EH (cell line): ENCODE results near the gene DRGX.
A peak's percentile ranks its signal among the peaks of the same experiment; 100 is the strongest.

Source experiments
- DNase-seq: peaks from one replicate; pipeline ENCODE4 v3.0.0-alpha.2; 2015; ENCODE audit warnings: low read depth

The DRGX gene

DNA sequence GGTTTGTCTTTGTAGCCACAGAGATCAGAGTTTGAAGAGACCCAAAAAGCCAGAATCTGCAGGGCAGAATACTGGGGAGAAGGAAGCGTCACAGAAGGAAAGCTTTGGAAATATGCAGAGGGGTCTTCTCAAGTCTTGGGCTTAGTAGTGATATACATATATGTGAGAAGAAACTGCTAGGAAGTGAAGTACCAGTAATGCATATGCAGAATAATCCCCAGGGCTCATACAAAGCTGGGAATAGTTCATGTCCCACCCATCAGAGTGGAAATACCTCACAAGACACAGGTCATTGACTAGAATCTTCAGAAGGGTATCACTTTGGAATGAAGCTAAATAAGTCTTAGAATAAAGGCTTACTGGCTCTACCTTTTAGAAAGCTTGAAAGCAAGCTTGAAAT lies 57.3 kb downstream of the DRGX start:
- no peak for DNase-seq

DNA sequence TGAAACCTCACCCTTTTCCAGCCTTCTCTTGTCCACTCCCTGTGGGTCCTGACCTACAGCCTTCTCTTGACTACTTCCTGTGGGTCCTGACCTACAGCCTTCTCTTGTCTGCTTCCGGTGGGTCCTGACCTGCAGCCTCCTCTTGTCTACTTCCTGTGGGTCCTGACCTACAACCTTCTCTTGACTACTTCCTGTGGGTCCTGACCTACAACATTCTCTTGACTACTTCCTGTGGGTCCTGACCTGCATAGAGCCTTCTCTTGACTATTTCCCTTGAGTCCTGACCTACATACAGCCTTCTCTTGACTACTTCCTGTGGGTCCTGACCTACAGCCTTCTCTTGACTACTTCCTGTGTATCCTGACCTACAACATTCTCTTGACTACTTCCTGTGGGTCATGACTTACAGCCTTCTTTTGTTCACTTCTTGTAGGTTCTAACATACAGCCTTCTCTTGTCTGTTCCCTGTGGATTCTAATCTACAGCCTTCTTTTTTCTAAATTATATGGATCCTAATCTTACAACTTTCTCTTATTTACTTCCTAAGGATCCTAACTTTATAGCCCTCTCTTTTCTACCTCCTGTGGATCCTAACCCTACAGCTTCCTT lies 60.4 kb downstream of the DRGX start:
- DNase-seq = no peak

- no peak for DNase-seq
Measured at GRCh38 chr10:49334964-49335363, 60.9 kb downstream of the DRGX start.

DNA sequence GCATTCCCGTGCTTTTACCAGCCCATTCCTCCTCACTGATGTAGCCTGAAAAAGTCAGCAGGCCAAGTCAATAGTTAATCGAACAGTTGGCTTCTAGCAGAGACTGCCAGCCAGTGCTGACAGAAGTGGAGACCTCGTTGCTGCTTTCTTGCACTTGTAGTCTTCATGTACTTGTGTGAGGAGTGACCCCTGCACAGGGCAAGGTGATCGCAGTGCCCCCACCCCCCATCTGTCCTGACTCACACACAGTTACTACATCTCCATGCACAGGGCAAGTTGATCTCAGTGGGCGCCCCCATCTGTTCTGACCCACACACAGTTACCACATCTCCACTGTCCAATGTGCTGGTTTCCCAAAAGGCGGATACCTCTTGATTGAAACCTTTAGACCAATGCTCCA lies 62.7 kb downstream of the DRGX start:
- no peak for DNase-seq

- DNase-seq = no peak
Measured at GRCh38 chr10:49332768-49333167, 63.1 kb downstream of the DRGX start.

GRCh38 chr10:49332333-49332732 lies 63.6 kb downstream of the DRGX start:
- no peak for DNase-seq

- DNase-seq = no peak
Measured at GRCh38 chr10:49331431-49331830, 64.5 kb downstream of the DRGX start.

- no peak for DNase-seq
Measured at GRCh38 chr10:49330127-49330665, 65.7 kb downstream of the DRGX start.

GRCh38 chr10:49329146-49329505 lies 66.8 kb downstream of the DRGX start:
- no peak for DNase-seq

GRCh38 chr10:49328401-49329145 lies 67.3 kb downstream of the DRGX start:
- DNase-seq = no peak

GRCh38 chr10:49327036-49327813 lies 68.7 kb downstream of the DRGX start:
- DNase-seq = no peak

GRCh38 chr10:49325916-49326783 lies 69.7 kb downstream of the DRGX start:
- DNase-seq = no peak

- no peak for DNase-seq
Measured at GRCh38 chr10:49325131-49325915, 70.6 kb downstream of the DRGX start.

DNA sequence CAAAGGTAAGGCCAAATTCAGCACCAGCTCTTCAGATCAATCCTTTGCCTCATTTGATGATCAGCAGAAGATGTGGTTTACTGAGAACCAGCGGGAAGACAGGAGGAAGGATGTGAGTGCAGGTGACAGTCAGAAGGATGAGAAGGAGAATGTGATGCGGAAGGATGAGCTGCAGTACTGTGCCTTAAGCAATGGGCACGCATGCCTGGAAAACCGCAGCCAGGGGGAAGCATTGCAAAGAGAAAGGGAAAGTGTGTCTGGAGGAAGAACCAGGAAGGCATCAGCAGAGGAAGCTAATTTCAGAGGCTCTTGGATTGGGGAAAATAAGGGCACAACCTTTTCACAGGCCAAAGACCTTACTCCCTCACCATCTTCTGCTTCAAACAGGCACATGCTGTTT lies 71.2 kb downstream of the DRGX start:
- DNase-seq = peak; percentile 33

GRCh38 chr10:49323896-49324270 lies 72.0 kb downstream of the DRGX start:
- no peak for DNase-seq

DNA sequence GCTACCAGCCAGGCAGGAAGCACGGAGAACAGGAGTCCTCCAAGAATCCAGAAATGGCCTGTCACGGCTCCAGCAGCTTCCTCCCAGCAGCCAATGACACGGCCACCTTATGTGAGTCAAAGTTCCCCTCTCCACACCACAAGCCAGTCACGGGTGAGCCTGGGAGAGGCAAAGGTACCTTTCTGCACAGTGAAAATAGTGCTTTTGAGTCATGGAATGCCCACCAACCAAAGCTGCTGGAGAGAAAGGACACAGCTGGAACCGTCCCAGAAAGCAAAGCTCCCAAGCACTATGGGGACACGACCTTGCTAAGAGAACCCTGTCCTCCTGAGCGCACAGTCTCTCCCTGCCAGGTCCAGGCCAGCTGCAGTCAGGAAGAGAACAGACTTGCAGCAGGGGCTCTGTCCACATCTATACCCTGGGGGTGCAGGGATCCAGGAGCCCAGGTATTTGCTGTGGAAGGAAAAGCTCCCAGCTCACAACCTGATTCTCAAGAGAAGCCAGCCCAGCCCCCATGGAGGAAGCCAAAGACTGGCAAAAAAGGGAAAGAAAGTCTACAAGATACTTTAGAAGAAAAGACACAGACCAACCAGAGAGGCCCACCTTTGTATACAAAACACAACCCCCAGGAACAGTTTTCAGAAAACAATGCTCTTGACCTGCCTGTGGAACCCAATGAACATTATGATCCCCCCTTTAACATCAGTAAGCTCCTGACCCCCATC lies 72.6 kb downstream of the DRGX start:
- no peak for DNase-seq

- DNase-seq = no peak
Measured at GRCh38 chr10:49322371-49323170, 73.3 kb downstream of the DRGX start.

- no peak for DNase-seq
Measured at GRCh38 chr10:49321021-49321420, 74.9 kb downstream of the DRGX start.

GRCh38 chr10:49320191-49320590 lies 75.7 kb downstream of the DRGX start:
- DNase-seq = no peak

DNA sequence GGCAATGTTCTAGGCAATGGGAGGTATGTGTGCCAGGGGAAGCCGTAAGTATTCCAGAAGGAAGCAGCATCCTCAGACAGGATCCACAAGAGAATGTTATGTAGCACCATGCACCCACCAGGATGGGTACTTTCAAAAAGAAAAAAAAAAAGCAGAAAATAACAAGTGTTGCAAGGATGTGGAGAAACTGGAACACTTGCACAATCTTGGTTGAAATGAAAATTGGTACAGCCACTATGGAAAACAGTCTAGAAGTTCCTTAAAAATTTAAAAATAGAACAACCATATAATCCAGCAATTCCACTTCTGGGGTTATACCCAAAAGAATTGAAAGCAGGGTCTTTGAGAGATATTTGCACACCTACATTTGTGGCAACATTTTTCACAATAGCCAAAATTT lies 76.7 kb downstream of the DRGX start:
- no peak for DNase-seq
